ENCODE measurements around the gene DCAF15.
"Not testable (repeated sequence)": the region's sequence is repeated elsewhere in the genome, so short reads cannot be mapped to it uniquely, and the experiment has no call there.

DCAF15 gene

GRCh38 chr19:13952154-13952930, at the start of gene DCAF15:
TSS of gene DCAF15 (plus strand) at chr19:13952509. CDS start at chr19:13952513, 4 bp downstream.
- DNase-seq (ENCODE audit: low spot score in 2 of 2) (peak; percentile 97 to 99), ATAC-seq (peak; percentile 98)
- no peaks in the 10 kb centered on the region for H3K9me3 Mint-ChIP-seq
- H3K4me3 Mint-ChIP-seq = peak within 1 kb of the TSS; percentile 90
- H3K27ac Mint-ChIP-seq = peak within 1 kb of the TSS; percentile 94
- peaks cover 36% of the 10 kb centered on the region for H3K36me3 Mint-ChIP-seq
- H3K4me1 Mint-ChIP-seq = peaks cover 20% of the 10 kb centered on the region

GRCh38 chr19:13902993-13903555, 49.2 kb upstream of the DCAF15 start:
- Mint-ChIP-seq H3K9me3 (no peaks in the 10 kb centered on the region), H3K27ac (no peak overlapping the region), H3K4me3 (no peak overlapping the region), H3K4me1 (peaks cover 22% of the 10 kb centered on the region), H3K36me3 (no peaks in the 10 kb centered on the region)
- ATAC-seq (no peak), DNase-seq (ENCODE audit: low spot score in 2 of 2) (peak in 1 of 2 donors; percentile 71)

- Mint-ChIP-seq H3K27ac (peak within 1 kb of the TSS; percentile 91), H3K9me3 (no peaks in the 10 kb centered on the region), H3K4me1 (peaks cover 22% of the 10 kb centered on the region), H3K4me3 (peak within 1 kb of the TSS; percentile 80), H3K36me3 (peaks cover 20% of the 10 kb centered on the region)
- peak; percentile 92 to 98 for DNase-seq (ENCODE audit: low spot score in 2 of 2)
- peak; percentile 98 for ATAC-seq
These were observed 46.4 kb upstream of the DCAF15 start, which contains the start of the genes BRME1 and CC2D1A for GRCh38 chr19:13905634-13906520. TSS of gene BRME1 (minus strand) at chr19:13906117. CDS start at chr19:13904892, 1,225 bp downstream. TSS of gene CC2D1A (plus strand) at chr19:13906201. CDS start at chr19:13906442, 241 bp downstream.

GRCh38 chr19:13906521-13906904, 45.8 kb upstream of the DCAF15 start:
- ATAC-seq (peak; percentile 38), DNase-seq (ENCODE audit: low spot score in 2 of 2) (peak in 1 of 2 donors; percentile 68)
- H3K36me3 Mint-ChIP-seq = peaks cover 26% of the 10 kb centered on the region
- peak overlapping the region; percentile 80 for H3K4me3 Mint-ChIP-seq
- no peaks in the 10 kb centered on the region for H3K9me3 Mint-ChIP-seq
- peaks cover 22% of the 10 kb centered on the region for H3K4me1 Mint-ChIP-seq
- peak overlapping the region; percentile 91 for H3K27ac Mint-ChIP-seq

GRCh38 chr19:13906910-13907309, 45.4 kb upstream of the DCAF15 start:
- Mint-ChIP-seq H3K27ac (peak overlapping the region; percentile 91), H3K4me1 (peaks cover 22% of the 10 kb centered on the region), H3K36me3 (peaks cover 30% of the 10 kb centered on the region), H3K4me3 (peak overlapping the region; percentile 80), H3K9me3 (no peaks in the 10 kb centered on the region)
- DNase-seq (ENCODE audit: low spot score in 2 of 2) (no peak), ATAC-seq (no peak)

- DNase-seq (ENCODE audit: low spot score in 2 of 2) = no peak
- H3K4me3 Mint-ChIP-seq = no peak overlapping the region
- no peak for ATAC-seq
- H3K9me3 Mint-ChIP-seq = no peaks in the 10 kb centered on the region
- H3K4me1 Mint-ChIP-seq = peaks cover 22% of the 10 kb centered on the region
- H3K27ac Mint-ChIP-seq = no peak overlapping the region
- peaks cover 48% of the 10 kb centered on the region for H3K36me3 Mint-ChIP-seq
These were observed 43.6 kb upstream of the DCAF15 start for GRCh38 chr19:13908674-13909073.

- Mint-ChIP-seq H3K9me3 (no peaks in the 10 kb centered on the region), H3K27ac (no peak overlapping the region), H3K36me3 (peaks cover 55% of the 10 kb centered on the region), H3K4me1 (peaks cover 22% of the 10 kb centered on the region), H3K4me3 (no peak overlapping the region)
- DNase-seq (ENCODE audit: low spot score in 2 of 2) = no peak
- ATAC-seq = no peak
These were observed 42.9 kb upstream of the DCAF15 start for GRCh38 chr19:13909430-13909829.

- Mint-ChIP-seq H3K27ac (no peak overlapping the region), H3K36me3 (peaks cover 75% of the 10 kb centered on the region)
- ATAC-seq = no peak
These were observed 39.0 kb upstream of the DCAF15 start for GRCh38 chr19:13913352-13913751.

GRCh38 chr19:13914777-13915176, 37.5 kb upstream of the DCAF15 start:
- Mint-ChIP-seq H3K9me3 (no peaks in the 10 kb centered on the region), H3K4me3 (no peak overlapping the region), H3K4me1 (no peaks in the 10 kb centered on the region), H3K27ac (no peak overlapping the region), H3K36me3 (peaks cover 71% of the 10 kb centered on the region)
- ATAC-seq (no peak), DNase-seq (ENCODE audit: low spot score in 2 of 2) (no peak)

More at GRCh38 chr19:13913352-13913751, 39.0 kb upstream of the DCAF15 start:
- DNase-seq (ENCODE audit: low spot score in 2 of 2) = no peak
- Mint-ChIP-seq H3K9me3 (no peaks in the 10 kb centered on the region), H3K4me3 (no peak overlapping the region), H3K4me1 (no peaks in the 10 kb centered on the region)

GRCh38 chr19:13917888-13918406, 34.4 kb upstream of the DCAF15 start:
- H3K4me3 Mint-ChIP-seq = no peak overlapping the region

GRCh38 chr19:13918726-13919411, 33.4 kb upstream of the DCAF15 start:
- H3K4me3 Mint-ChIP-seq = no peak overlapping the region
- H3K9me3 Mint-ChIP-seq = no peaks in the 10 kb centered on the region
- H3K27ac Mint-ChIP-seq = no peak overlapping the region
- no peak for DNase-seq (ENCODE audit: low spot score in 2 of 2)
- H3K4me1 Mint-ChIP-seq = no peaks in the 10 kb centered on the region
- ATAC-seq = no peak
- peaks cover 66% of the 10 kb centered on the region for H3K36me3 Mint-ChIP-seq

More at GRCh38 chr19:13917888-13918406, 34.4 kb upstream of the DCAF15 start:
- ATAC-seq = no peak
- DNase-seq (ENCODE audit: low spot score in 2 of 2) = no peak
- H3K27ac Mint-ChIP-seq = no peak overlapping the region
- H3K4me1 Mint-ChIP-seq = no peaks in the 10 kb centered on the region
- H3K9me3 Mint-ChIP-seq = no peaks in the 10 kb centered on the region
- peaks cover 66% of the 10 kb centered on the region for H3K36me3 Mint-ChIP-seq

GRCh38 chr19:13920524-13920923, 31.8 kb upstream of the DCAF15 start:
- Mint-ChIP-seq H3K4me1 (no peaks in the 10 kb centered on the region), H3K27ac (no peak overlapping the region), H3K4me3 (no peak overlapping the region), H3K9me3 (no peaks in the 10 kb centered on the region), H3K36me3 (peaks cover 66% of the 10 kb centered on the region)
- no peak for DNase-seq (ENCODE audit: low spot score in 2 of 2)
- ATAC-seq = no peak

GRCh38 chr19:13920940-13921747, 31.2 kb upstream of the DCAF15 start:
- no peak overlapping the region for H3K4me3 Mint-ChIP-seq
- ATAC-seq (peak; percentile 92), DNase-seq (ENCODE audit: low spot score in 2 of 2) (peak in 1 of 2 donors; percentile 69)
- no peaks in the 10 kb centered on the region for H3K4me1 Mint-ChIP-seq
- peak overlapping the region; percentile 6 for H3K27ac Mint-ChIP-seq
- H3K9me3 Mint-ChIP-seq = no peaks in the 10 kb centered on the region
- H3K36me3 Mint-ChIP-seq = peaks cover 62% of the 10 kb centered on the region

- H3K4me3 Mint-ChIP-seq; DNase-seq (ENCODE audit: low spot score in 2 of 2); ATAC-seq; H3K9me3 Mint-ChIP-seq; H3K4me1 Mint-ChIP-seq: not testable (repeated sequence)
- H3K36me3 Mint-ChIP-seq = peaks cover 62% of the 10 kb centered on the region
- H3K27ac Mint-ChIP-seq = peak overlapping the region; percentile 6
These were observed 30.2 kb upstream of the DCAF15 start for GRCh38 chr19:13922118-13922517.

Data from stimulated activated effector memory CD8-positive, alpha-beta T cell treated with anti-CD3 and anti-CD28 coated beads, Interleukin-12 subunit alpha, Interleukin-12 subunit beta, amount 100 ng/mL, for 72 hours (primary cell).